Activated CD4-positive, alpha-beta T cell treated with anti-CD3 and anti-CD28 coated beads for 4 hours (primary cell): Measurements from ENCODE around the gene METTL26.

Source experiments
- DNase-seq, 2 donors: peaks; one replicate each; pipeline ENCODE4 v3.0.0-alpha.2; 2020

METTL26 gene

GRCh38 chr16:593807-594206 lies 42.3 kb downstream of the METTL26 start:
- no peak for DNase-seq

- DNase-seq = no peak
These were observed 42.7 kb downstream of the METTL26 start for GRCh38 chr16:593406-593805.

DNA sequence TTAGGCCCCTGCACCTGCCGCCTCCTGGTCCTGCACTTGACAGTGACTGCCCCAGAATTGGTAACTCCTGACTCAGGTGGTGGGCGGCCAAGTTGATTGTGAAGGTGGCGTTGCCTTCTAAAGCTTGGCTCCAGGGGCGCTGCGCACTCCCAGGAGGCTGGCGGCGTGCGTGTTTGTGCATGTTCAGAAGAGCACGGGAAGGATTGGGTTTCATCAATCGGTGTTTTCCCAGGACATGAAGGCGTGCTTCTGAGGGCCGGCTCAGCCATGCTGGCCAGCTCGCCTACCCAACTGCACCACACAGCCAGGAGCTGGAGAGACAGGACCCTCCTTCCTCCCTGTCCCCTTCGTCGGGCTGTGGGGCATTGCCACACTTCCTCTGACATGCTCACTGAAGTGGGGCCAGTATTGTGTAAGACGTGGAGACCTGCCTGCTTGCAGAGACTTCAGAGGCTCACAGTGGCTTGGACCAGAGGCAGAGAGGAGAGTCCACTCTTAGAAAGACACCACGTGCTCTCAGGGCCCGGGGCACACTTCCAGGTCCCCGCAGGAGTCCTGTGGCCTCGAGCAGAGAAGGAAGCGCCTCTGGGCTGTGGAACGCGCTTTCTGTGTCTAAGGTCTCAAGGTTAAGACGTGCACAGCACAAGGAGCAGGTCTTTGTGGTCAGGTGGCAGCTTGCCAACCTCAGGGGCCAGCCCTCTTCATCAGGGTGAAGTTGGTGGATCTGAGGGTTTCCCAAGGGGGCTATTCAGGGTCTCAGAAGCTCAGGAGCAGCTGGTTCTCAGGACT lies 43.4 kb downstream of the METTL26 start:
- no peak for DNase-seq

- no peak for DNase-seq
These were observed 44.1 kb downstream of the METTL26 start for GRCh38 chr16:591892-592517.

DNA sequence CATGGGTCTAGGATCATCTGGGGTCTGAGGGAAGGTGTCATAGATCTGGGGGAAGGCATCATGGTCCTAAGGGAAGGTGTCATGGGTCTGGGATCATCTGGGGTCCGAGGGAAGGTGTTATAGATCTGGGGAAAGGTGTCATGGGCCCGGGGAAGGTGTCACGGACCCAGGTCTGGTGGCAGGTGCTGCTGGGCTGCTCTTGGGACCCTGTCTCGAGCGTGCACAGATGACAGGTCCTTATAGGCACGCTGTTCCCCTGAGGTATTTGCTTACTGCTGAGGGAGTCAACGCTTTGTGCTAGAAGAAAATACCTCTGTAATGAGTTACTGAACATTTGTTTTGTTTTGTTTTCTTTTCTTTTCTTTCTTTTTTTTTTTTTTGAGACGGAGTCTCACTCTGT lies 44.9 kb downstream of the METTL26 start:
- DNase-seq = no peak

DNA sequence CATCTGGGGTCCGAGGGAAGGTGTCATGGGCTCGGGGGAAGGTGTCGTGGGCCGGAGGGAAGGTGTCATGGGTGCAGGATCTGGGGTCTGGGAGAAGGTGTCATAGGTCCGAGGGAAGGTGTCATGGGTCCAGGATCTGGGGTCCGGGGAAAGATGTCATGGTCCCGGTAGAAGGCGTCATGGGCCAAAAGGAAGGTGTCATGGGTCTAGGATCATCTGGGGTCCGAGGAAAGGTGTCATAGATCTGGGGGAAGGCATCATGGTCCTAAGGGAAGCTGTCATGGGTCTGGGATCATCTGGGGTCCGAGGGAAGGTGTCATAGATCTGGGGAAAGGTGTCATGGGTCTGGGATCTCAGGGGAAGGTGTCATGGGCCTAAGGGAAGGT lies 45.3 kb downstream of the METTL26 start:
- no peak for DNase-seq

- DNase-seq = no peak
These were observed 45.8 kb downstream of the METTL26 start for GRCh38 chr16:590188-590814.

GRCh38 chr16:589658-590187 lies 46.4 kb downstream of the METTL26 start, which contains the start of gene RAB40C:
Gene RAB40C, plus strand, starts transcription at chr16:590066. Its CDS starts 226 bp downstream, at chr16:590292.
- peak; percentile 99 to 100 for DNase-seq

GRCh38 chr16:588889-589657 lies 47.0 kb downstream of the METTL26 start:
- DNase-seq = peak; percentile 98 to 99

- DNase-seq = peak; percentile 57 to 64
These were observed 47.5 kb downstream of the METTL26 start for GRCh38 chr16:588639-588888.

DNA sequence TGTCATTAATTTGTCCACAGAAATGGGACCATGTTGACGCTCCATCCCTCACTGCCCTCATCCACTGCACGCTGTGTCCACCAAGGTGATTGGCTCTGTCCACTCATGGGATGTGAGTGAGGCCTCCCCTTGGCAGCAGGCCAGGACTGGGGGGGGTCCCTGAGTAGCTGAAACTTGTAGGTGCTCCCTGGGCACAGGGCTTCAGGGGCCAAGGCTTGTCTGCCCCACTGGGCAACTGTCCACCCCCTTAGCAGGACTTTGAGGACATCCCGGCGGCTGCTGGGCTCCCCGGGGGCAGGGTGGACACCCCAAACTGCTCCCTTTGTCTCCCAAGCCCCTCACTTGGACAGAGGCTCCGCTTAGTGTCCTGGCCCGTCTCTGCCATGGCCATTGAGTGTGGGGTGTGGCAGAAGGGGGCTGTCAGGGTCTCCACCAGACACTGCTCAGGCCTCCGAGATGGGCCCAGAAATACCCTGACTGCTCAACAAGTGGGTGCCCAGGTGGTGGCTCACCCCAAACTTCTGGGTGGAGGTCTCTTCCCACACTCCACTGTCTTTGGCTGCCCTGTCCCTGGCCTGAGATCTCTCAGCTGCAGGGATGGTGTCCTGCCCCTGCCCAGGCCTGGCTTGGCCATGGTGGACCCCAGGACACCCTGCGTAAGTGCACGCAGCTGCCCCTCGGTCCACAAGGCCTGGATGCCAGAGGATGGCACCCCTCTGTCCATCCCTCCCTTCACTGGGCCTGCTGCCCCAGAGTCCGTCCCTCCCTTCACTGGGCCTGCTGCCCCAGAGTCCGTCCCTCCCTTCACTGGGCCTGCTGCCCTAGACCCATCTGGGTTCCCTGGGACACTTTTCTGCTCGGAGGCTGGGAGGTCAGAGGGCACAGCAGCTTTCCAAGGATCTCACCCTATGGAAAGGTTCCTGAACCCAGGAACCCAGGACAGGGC lies 49.2 kb downstream of the METTL26 start:
- DNase-seq = no peak

- DNase-seq = no peak
These were observed 50.0 kb downstream of the METTL26 start for GRCh38 chr16:586047-586644.

DNA sequence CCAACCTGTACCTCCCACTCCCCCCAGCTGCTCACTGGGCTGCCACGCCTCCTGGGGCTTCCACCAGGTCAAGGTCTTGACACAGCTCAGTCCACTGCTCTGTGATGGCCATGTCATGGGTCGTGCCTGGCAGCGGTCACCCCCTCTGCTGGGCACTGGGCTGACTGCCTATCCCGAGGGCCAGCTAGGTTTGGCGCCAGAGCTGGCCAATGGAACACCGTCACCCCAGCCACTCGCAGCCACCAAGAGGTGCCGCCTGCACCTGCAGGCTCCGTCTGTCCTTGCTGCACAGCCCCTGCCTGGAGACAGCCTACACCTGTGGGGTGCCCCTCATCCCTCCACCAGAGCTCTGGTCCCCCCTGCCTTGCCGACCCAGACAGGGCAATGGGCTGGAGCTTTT lies 50.8 kb downstream of the METTL26 start:
- DNase-seq = no peak
